Measurements from ENCODE around the gene EVI2B.
"Not testable (repeated sequence)": the region's sequence is repeated elsewhere in the genome, so short reads cannot be mapped to it uniquely, and the experiment has no call there.

Gene EVI2B

GRCh38 chr17:31313982-31314781, at the start of gene EVI2B:
Gene EVI2B (minus strand): TSS chr17:31314054. CDS start chr17:31305609, 8,445 bp downstream.
- H3K27ac ChIP-seq (ENCODE audit: low read depth, low read length): no peak within 1 kb of the TSS
- peak within 1 kb of the TSS in 1 of 5 donors; percentile 30 for H3K9ac ChIP-seq (ENCODE audit: low read length in 5 of 5)
- H3K4me3 ChIP-seq (ENCODE audit: low read depth in 1 of 5, low read length in 5 of 5): peak within 1 kb of the TSS in 4 of 5 donors; percentile 32 to 48 (median 38)

DNA sequence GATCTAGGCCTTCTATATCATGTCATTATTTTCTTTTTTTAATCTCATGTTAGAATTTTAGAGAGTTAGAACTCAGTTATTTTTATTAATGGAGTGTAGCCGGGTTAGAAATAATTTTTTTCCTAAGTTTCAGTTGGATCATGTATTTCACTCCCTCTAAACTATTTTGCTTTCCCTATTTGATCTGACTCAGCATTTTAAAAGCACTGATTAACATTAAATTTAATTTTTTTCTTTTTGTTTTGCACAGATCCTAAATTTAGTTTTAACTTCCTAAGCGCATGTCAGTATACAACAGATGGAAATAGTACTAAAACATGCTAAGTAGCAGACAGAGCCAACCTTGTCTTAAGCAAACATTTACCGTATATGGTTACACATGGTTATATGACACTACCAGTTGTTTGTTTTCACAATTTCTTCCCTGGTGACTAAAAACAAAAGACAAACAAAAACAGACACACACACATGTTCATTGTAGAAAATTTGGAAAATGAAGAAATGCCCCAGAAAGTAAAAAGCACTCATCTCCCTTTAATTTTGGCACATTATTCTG, 44.1 kb upstream of the EVI2B start:
- Histone ChIP-seq H3K27me3 (ENCODE audit: control insufficient read depth in 5 of 5, insufficient read depth in 4 of 5, low read length in 5 of 5) (no peaks in the 10 kb centered on the region), H3K9me3 (ENCODE audit: control insufficient read depth in 5 of 5, low read length in 5 of 5) (no peaks in the 10 kb centered on the region), H3K36me3 (ENCODE audit: control insufficient read depth in 5 of 5, insufficient read depth in 5 of 5, low read length in 5 of 5) (peaks cover 41 to 56% (median 44%) of the 10 kb centered on the region in 5 donors)

More at GRCh38 chr17:31313982-31314781, at the start of gene EVI2B:
- H3K9me3 ChIP-seq (ENCODE audit: control insufficient read depth in 5 of 5, low read length in 5 of 5): no peaks in the 10 kb centered on the region
- peaks cover 0 to 18% (median 5%) of the 10 kb centered on the region in 5 donors for H3K4me1 ChIP-seq (ENCODE audit: control insufficient read depth in 5 of 5, insufficient read depth in 5 of 5, low read length in 5 of 5)
- H3K27me3 ChIP-seq (ENCODE audit: control insufficient read depth in 5 of 5, insufficient read depth in 4 of 5, low read length in 5 of 5): no peaks in the 10 kb centered on the region
- H3K36me3 ChIP-seq (ENCODE audit: control insufficient read depth in 5 of 5, insufficient read depth in 5 of 5, low read length in 5 of 5): no peaks in the 10 kb centered on the region

DNA sequence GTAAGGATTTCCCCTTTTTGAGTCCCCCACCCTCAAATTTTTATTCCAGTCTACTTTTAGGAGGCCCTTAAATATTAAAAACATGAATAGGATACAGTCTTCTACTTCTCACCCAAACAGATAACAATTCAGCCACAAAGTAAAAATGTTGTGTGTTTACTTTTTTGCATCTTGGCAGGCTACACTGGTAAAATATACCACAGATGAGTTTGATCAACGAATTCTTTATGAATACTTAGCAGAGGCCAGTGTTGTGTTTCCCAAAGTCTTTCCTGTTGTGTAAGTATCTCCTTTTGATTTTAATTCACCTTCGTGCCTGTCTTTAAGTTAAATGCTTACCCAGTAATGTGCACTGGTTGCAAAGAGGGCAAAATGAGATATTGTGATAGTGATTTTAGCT, 43.2 kb upstream of the EVI2B start:
- no peak overlapping the region for H3K4me3 ChIP-seq (ENCODE audit: low read depth in 1 of 5, low read length in 5 of 5)
- H3K9ac ChIP-seq (ENCODE audit: low read length in 5 of 5): no peak overlapping the region
- peaks cover 44 to 62% (median 45%) of the 10 kb centered on the region in 5 donors for H3K36me3 ChIP-seq (ENCODE audit: control insufficient read depth in 5 of 5, insufficient read depth in 5 of 5, low read length in 5 of 5)

More for the DNA sequence above, 44.1 kb upstream of the EVI2B start:
- no peak overlapping the region for H3K4me3 ChIP-seq (ENCODE audit: low read depth in 1 of 5, low read length in 5 of 5)
- H3K9ac ChIP-seq (ENCODE audit: low read length in 5 of 5): no peak overlapping the region
- no peaks in the 10 kb centered on the region for H3K4me1 ChIP-seq (ENCODE audit: control insufficient read depth in 5 of 5, insufficient read depth in 5 of 5, low read length in 5 of 5)
- no peak overlapping the region for H3K27ac ChIP-seq (ENCODE audit: low read depth, low read length)

GRCh38 chr17:31355935-31356334, 42.1 kb upstream of the EVI2B start:
- H3K27me3 ChIP-seq (ENCODE audit: control insufficient read depth in 5 of 5, insufficient read depth in 4 of 5, low read length in 5 of 5): no peaks in the 10 kb centered on the region
- no peaks in the 10 kb centered on the region for H3K9me3 ChIP-seq (ENCODE audit: control insufficient read depth in 5 of 5, low read length in 5 of 5)
- H3K36me3 ChIP-seq (ENCODE audit: control insufficient read depth in 5 of 5, insufficient read depth in 5 of 5, low read length in 5 of 5): peaks cover 37 to 57% (median 44%) of the 10 kb centered on the region in 5 donors
- H3K4me1 ChIP-seq (ENCODE audit: control insufficient read depth in 5 of 5, insufficient read depth in 5 of 5, low read length in 5 of 5): no peaks in the 10 kb centered on the region
- H3K9ac ChIP-seq (ENCODE audit: low read length in 5 of 5): no peak overlapping the region
- H3K27ac ChIP-seq (ENCODE audit: low read depth, low read length): no peak overlapping the region
- H3K4me3 ChIP-seq (ENCODE audit: low read depth in 1 of 5, low read length in 5 of 5): no peak overlapping the region

More for the DNA sequence above, 43.2 kb upstream of the EVI2B start:
- no peaks in the 10 kb centered on the region for H3K4me1 ChIP-seq (ENCODE audit: control insufficient read depth in 5 of 5, insufficient read depth in 5 of 5, low read length in 5 of 5)
- no peaks in the 10 kb centered on the region for H3K9me3 ChIP-seq (ENCODE audit: control insufficient read depth in 5 of 5, low read length in 5 of 5)
- no peaks in the 10 kb centered on the region for H3K27me3 ChIP-seq (ENCODE audit: control insufficient read depth in 5 of 5, insufficient read depth in 4 of 5, low read length in 5 of 5)
- no peak overlapping the region for H3K27ac ChIP-seq (ENCODE audit: low read depth, low read length)

DNA sequence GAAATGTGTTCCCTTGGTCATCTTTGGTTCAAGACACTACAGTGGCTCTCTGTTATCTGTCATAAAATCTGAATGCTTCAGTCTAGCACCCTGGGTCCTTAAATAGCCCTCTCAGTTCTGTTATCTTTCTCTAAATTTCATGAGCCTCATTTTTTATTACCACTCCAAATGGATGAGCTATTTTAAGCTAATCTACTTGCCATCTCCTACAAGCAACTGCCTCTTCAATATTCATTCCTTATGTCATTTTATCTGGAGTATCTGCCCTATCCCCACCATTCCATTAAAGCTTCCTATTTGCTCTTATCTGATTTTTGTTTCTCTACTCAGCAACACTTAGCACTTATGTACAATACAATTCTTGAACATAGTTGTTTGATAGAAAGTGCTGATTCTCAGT, 35.6 kb upstream of the EVI2B start:
- Histone ChIP-seq H3K36me3 (ENCODE audit: control insufficient read depth in 5 of 5, insufficient read depth in 5 of 5, low read length in 5 of 5) (peaks cover 20 to 47% (median 37%) of the 10 kb centered on the region in 5 donors), H3K4me3 (ENCODE audit: low read depth in 1 of 5, low read length in 5 of 5) (no peak overlapping the region), H3K9ac (ENCODE audit: low read length in 5 of 5) (no peak overlapping the region), H3K27me3 (ENCODE audit: control insufficient read depth in 5 of 5, insufficient read depth in 4 of 5, low read length in 5 of 5) (no peaks in the 10 kb centered on the region), H3K4me1 (ENCODE audit: control insufficient read depth in 5 of 5, insufficient read depth in 5 of 5, low read length in 5 of 5) (no peaks in the 10 kb centered on the region), H3K9me3 (ENCODE audit: control insufficient read depth in 5 of 5, low read length in 5 of 5) (no peaks in the 10 kb centered on the region), H3K27ac (ENCODE audit: low read depth, low read length) (no peak overlapping the region)

DNA sequence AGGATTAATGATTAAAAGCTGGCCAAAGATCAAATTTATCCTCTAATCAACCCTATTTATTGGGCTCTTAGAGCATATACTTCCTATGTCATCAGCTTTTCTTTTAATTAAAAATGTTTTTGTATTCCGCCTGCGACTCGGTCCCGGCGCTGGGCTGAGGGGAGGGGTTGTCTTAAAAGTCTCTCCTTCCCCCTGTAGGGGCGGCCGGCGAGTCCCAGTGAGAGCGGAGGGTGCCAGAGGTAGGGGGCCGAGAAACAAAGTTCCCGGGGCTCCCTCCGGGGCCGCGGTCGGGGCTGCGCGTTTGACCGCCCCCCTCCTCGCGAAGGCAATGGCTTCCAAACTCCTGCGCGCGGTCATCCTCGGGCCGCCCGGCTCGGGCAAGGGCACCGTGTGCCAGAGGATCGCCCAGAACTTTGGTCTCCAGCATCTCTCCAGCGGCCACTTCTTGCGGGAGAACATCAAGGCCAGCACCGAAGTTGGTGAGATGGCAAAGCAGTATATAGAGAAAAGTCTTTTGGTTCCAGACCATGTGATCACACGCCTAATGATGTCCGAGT, 31.4 kb upstream of the EVI2B start:
- H3K9me3 ChIP-seq (ENCODE audit: control insufficient read depth in 5 of 5, low read length in 5 of 5); H3K27me3 ChIP-seq (ENCODE audit: control insufficient read depth in 5 of 5, insufficient read depth in 4 of 5, low read length in 5 of 5); H3K27ac ChIP-seq (ENCODE audit: low read depth, low read length); H3K4me3 ChIP-seq (ENCODE audit: low read depth in 1 of 5, low read length in 5 of 5); H3K4me1 ChIP-seq (ENCODE audit: control insufficient read depth in 5 of 5, insufficient read depth in 5 of 5, low read length in 5 of 5); H3K9ac ChIP-seq (ENCODE audit: low read length in 5 of 5): not testable (repeated sequence)
- peaks cover 10 to 42% (median 26%) of the 10 kb centered on the region in 5 donors for H3K36me3 ChIP-seq (ENCODE audit: control insufficient read depth in 5 of 5, insufficient read depth in 5 of 5, low read length in 5 of 5)

DNA sequence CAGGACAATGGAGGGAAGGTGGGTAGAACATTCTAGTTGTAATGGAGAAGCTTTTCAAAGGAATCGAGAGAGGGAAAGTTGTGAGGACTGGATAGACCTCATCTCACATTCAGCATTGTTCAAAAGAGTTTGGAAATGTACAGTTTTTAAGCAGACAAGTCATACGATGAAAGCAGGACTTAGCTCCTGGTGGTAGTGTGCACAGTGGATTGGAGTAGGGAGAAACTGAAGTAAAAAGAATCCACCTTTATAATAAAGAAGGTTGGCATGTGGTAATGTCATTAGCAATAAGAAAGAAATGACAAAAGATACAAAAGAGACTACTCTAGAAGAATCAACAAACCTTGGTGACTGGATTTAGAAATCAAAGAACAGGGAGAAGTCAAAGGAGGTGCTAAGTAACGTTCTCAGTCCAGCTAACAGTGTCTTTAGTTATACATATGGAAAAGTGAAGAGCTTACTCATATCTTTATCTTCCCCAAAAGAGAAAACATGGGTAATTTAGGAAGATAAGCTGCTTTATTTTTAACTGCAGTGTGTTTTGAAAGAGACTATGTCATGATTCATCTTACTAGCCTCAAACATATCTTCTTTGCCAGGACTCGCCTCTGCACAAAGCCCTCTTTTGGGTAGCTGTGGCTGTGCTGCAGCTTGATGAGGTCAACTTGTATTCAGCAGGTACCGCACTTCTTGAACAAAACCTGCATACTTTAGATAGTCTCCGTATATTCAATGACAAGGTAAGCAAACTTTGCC, 26.2 kb upstream of the EVI2B start:
- Histone ChIP-seq H3K27me3 (ENCODE audit: control insufficient read depth in 5 of 5, insufficient read depth in 4 of 5, low read length in 5 of 5) (no peaks in the 10 kb centered on the region), H3K36me3 (ENCODE audit: control insufficient read depth in 5 of 5, insufficient read depth in 5 of 5, low read length in 5 of 5) (peaks cover 17 to 55% (median 24%) of the 10 kb centered on the region in 5 donors), H3K9me3 (ENCODE audit: control insufficient read depth in 5 of 5, low read length in 5 of 5) (no peaks in the 10 kb centered on the region), H3K4me3 (ENCODE audit: low read depth in 1 of 5, low read length in 5 of 5) (no peak overlapping the region), H3K4me1 (ENCODE audit: control insufficient read depth in 5 of 5, insufficient read depth in 5 of 5, low read length in 5 of 5) (no peaks in the 10 kb centered on the region), H3K27ac (ENCODE audit: low read depth, low read length) (no peak overlapping the region), H3K9ac (ENCODE audit: low read length in 5 of 5) (no peak overlapping the region)

GRCh38 chr17:31329221-31329620, 15.4 kb upstream of the EVI2B start:
- Histone ChIP-seq H3K4me1 (ENCODE audit: control insufficient read depth in 5 of 5, insufficient read depth in 5 of 5, low read length in 5 of 5) (no peaks in the 10 kb centered on the region), H3K4me3 (ENCODE audit: low read depth in 1 of 5, low read length in 5 of 5) (no peak overlapping the region), H3K9ac (ENCODE audit: low read length in 5 of 5) (no peak overlapping the region), H3K36me3 (ENCODE audit: control insufficient read depth in 5 of 5, insufficient read depth in 5 of 5, low read length in 5 of 5) (peaks cover 7 to 19% (median 15%) of the 10 kb centered on the region in 5 donors), H3K27ac (ENCODE audit: low read depth, low read length) (no peak overlapping the region), H3K27me3 (ENCODE audit: control insufficient read depth in 5 of 5, insufficient read depth in 4 of 5, low read length in 5 of 5) (no peaks in the 10 kb centered on the region), H3K9me3 (ENCODE audit: control insufficient read depth in 5 of 5, low read length in 5 of 5) (no peaks in the 10 kb centered on the region)

GRCh38 chr17:31328160-31328535, 14.3 kb upstream of the EVI2B start:
- H3K27ac ChIP-seq (ENCODE audit: low read depth, low read length): no peak overlapping the region
- no peaks in the 10 kb centered on the region for H3K4me1 ChIP-seq (ENCODE audit: control insufficient read depth in 5 of 5, insufficient read depth in 5 of 5, low read length in 5 of 5)
- no peaks in the 10 kb centered on the region for H3K27me3 ChIP-seq (ENCODE audit: control insufficient read depth in 5 of 5, insufficient read depth in 4 of 5, low read length in 5 of 5)
- no peak overlapping the region for H3K9ac ChIP-seq (ENCODE audit: low read length in 5 of 5)
- H3K36me3 ChIP-seq (ENCODE audit: control insufficient read depth in 5 of 5, insufficient read depth in 5 of 5, low read length in 5 of 5): peaks cover 7 to 19% (median 15%) of the 10 kb centered on the region in 5 donors
- H3K9me3 ChIP-seq (ENCODE audit: control insufficient read depth in 5 of 5, low read length in 5 of 5): no peaks in the 10 kb centered on the region
- no peak overlapping the region for H3K4me3 ChIP-seq (ENCODE audit: low read depth in 1 of 5, low read length in 5 of 5)
